GM13976 (cell line): Measurements from ENCODE around the gene KCNQ1.

Experiments used
- DNase-seq: peaks from one replicate; pipeline ENCODE4 v3.0.0; 2012; ENCODE audit warnings: low spot score
- in situ Hi-C: fragments of 300-500 bp; cut with MboI; formaldehyde crosslinking; loops from one replicate; pipeline ENCODE4 v1.12.0; 2022; ENCODE audit warnings: low sequenced_read_pairs, mixed read lengths, inconsistent platforms; ENCODE audit not compliant: unreplicated experiment
- TF ChIP-seq, protein P1 (sequence below): IDR thresholded peaks from 2 replicates; pipeline ENCODE4 v1.5.1; 2012; ENCODE audit warnings: borderline replicate concordance, mild to moderate bottlenecking; ENCODE audit not compliant: insufficient read depth; ENCODE audit errors: extremely low read depth, missing control alignments, control extremely low read depth

Gene KCNQ1

DNA sequence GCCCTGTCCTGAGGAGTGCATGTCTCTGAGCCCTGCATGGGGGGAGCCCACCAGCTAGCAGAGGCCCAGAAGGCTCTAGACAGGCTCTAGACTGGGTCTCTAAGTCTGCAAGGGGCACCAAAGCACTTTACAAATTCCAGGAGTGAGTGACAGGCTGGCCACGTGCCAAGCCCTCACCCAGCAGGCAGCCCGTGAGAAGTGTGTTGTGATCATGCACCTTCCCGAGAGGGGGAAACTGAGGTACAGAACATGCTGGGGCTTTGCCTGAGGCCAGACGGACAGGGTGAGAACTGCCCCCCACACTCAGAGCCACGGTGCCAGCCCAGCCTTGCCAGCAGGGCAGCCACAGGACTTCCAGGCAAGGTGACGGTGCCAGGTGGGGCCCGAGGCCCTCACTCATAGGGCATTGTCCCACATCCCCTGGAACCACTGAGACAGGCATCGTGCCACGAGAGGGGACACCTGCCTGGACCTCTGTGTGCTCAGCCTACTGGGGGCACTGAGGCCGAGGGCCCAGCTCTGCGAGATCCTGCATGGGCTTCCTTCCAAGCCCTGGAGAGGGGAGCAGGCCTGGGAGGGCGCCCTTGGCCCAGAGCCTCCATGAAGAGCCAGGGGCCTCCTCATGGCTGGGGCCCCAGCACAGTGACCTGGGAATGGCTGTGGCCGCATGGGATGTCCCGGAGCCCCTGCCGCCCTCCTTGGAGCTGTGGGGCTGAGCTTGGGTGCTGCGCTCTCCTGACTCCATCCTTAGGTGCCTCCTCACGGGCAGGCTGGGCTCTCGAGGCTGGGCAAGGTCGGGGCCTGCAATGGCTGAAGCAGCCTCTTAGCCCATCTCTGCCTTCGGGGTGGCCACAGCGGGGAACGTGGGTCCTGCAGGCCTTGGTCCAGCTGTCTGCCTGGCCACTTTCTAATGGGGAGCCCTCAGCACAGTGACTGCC, 133.5 kb downstream of the KCNQ1 start:
- in situ Hi-C loops, result no loop called here
- TF ChIP-seq, protein P1, sequence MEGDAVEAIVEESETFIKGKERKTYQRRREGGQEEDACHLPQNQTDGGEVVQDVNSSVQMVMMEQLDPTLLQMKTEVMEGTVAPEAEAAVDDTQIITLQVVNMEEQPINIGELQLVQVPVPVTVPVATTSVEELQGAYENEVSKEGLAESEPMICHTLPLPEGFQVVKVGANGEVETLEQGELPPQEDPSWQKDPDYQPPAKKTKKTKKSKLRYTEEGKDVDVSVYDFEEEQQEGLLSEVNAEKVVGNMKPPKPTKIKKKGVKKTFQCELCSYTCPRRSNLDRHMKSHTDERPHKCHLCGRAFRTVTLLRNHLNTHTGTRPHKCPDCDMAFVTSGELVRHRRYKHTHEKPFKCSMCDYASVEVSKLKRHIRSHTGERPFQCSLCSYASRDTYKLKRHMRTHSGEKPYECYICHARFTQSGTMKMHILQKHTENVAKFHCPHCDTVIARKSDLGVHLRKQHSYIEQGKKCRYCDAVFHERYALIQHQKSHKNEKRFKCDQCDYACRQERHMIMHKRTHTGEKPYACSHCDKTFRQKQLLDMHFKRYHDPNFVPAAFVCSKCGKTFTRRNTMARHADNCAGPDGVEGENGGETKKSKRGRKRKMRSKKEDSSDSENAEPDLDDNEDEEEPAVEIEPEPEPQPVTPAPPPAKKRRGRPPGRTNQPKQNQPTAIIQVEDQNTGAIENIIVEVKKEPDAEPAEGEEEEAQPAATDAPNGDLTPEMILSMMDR, result no peak
- no peak for DNase-seq

DNA sequence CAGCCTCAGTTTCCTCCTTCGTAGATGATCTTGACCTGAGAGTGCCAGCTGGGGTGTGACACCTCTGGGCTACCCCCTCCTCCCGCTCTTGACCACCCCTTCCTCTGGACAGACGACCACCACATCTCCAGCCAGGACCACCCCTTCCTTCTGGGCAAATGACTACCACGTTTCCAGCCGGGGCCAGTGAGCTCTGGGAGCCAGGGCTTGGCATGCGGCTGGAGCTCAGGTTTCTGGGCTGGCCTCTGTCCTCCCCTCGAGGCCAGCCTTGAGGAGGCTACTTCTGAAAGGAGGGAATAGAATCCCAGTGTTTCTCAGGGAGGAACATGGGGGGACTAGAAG, 134.1 kb downstream of the KCNQ1 start:
- in situ Hi-C loops, result no loop called here
- DNase-seq, result no peak
- TF ChIP-seq, protein P1, result no peak

DNA sequence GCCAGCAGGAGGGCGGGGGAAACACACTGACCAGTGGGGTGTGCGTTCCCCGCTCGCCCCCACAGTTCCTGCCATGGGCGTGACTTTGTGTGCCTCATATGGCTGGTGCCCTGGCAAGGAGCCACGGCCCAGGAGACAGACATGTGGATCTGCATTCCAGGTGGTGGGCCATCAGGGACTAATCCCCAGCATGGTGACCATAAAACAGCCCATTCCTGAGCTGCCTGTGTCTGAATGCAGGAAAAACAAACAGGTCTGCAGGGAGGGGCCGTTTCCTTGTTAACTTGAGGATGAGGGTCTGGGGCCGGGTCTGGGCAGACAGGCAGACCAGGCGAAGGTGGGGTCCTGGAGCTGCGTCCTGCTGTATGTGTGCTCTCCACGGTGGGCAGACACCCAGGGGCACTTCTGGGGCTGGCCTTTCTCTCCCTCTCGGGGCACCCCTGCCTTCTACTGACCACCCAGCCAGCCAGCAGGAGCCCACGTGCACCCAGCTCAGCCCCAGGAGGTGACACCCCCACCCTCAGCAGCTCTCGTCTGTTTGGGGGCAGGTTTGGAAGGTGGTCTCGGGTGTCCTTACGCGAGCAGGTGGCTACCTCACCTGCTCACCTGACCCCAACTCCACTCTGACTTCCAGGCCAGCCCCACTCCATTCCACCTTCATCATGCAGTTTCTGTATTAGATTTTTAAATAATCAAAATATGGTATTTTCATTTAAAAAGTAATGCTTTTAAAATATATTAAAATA, 134.7 kb downstream of the KCNQ1 start:
- DNase-seq, result no peak
- TF ChIP-seq, protein P1, result no peak
- in situ Hi-C loops, result no loop called here

DNA sequence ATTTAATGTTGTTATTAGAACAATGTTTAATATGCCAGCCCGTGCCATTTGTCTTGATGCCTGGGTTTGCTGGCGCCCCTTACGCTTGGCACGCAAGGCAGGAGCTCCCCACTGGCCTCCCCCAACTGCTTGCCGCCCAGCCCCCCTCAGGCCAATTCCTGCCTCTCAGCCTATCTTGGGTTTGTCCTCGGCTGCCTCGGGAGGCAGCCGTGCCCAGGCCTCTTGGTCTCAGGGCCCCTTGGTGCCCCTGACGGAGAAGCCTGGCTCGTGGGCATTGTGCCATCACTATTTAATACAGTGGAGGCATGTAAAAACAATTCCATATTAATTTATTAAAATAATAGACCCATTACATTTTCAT, 135.2 kb downstream of the KCNQ1 start:
- in situ Hi-C loops, result no loop called here
- TF ChIP-seq, protein P1, result no peak
- DNase-seq, result no peak

DNA sequence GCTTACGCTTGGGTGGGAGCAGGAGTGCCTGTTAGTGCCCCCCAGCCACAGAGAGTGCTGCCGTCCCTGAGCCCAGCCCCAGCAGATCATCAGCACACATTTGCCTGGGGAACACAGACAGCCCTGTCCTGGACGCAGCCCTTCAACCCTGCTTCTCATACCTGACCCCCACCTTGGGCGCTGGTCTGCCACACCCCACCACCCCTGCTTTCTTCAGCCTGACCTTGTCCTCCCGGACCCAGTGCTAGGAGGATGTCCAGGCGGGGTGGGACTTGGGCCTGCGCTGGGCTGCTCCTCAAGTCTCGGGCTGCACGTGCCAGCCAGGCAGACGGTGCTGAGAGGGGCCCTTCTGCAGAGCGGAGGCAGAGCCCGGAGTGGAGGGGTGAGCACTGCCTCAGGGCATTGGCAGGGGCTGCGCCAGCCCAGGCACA, 135.8 kb downstream of the KCNQ1 start:
- TF ChIP-seq, protein P1, result no peak
- DNase-seq, result no peak
- in situ Hi-C loops, result no loop called here

DNA sequence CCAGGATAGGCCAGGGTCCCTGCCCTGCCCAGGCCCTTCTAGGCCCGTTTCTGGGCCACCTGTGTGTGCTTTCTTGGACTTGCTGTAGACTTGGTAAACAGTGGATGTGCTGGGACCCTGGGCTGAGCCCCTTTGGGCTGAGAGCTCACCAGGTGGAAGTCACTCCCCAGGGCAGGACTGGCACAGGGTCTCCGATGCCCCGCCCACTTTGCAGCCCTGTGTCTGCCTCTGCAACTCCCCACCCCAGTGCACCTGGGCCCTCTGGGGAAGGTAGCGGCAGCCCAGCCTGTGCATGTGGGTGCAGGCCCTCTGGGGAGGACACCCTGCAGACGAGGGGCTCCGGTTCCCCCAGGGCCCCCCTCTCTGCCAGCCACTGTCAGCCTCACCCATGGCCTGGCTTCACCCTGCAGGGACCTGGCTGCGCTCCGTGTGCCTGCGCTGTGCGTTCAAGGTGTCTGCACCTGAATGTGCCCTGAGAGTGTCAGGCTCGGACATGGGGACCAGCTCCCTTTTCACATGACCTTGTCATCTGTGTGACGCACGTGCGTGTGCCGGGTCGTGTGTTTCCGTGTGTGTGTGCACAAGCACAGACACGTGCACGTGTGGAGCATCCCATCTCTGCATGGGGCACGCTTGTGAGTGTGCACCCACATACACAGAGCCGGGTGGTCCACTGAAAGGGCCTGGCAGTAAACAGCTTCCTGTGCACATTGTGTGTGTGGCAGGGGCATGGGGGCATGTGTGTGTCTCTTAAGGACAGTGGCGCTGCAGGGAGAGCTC, 136.5 kb downstream of the KCNQ1 start:
- no peak for DNase-seq
- in situ Hi-C loops, result no loop called here
- TF ChIP-seq, protein P1, result no peak
